Measurements from ENCODE around the gene HACD4. TPM values are rescaled to one million over a fixed set of nuclear protein-coding genes. Genes with fewer than 3 reads are reported as not detected.

The HACD4 gene
- total and polyA plus RNA-seq, 4 experiments from 2014 or later = 5.3 to 18.3 (median 12.0) TPM

GRCh38 chr9:21070171-21070571 lies 38.7 kb upstream of the HACD4 start:
- DNase-seq = no peak
- Mint-ChIP-seq H3K9me3 (no peaks in the 10 kb centered on the region), H3K36me3 (no peaks in the 10 kb centered on the region), H3K4me3 (no peak overlapping the region), H3K4me1 (no peaks in the 10 kb centered on the region), H3K27me3 (peaks cover 0 to 2% of the 10 kb centered on the region in 2 donors), H3K27ac (no peak overlapping the region)
- ChIA-PET CTCF (ENCODE audit: partially characterized antibody) (interaction anchor here (1.2 to 1.3 kb wide), 2 partner anchors 9 to 26 kb away, joined by 3 read pairs; no protein-coding TSS in a partner anchor), POLR2A (ENCODE audit: partially characterized antibody) (no interaction called here)
- H3K27ac ChIP-seq (ENCODE audit: low read depth, low read length) = no peak overlapping the region
- H3K27me3 ChIP-seq (ENCODE audit: insufficient read depth, low read length) = no peaks in the 10 kb centered on the region
- no peaks in the 10 kb centered on the region for H3K4me1 ChIP-seq (ENCODE audit: insufficient read depth, low read length)
- H3K9me3 ChIP-seq (ENCODE audit: control insufficient read depth in 1 of 2, low read length in 2 of 2) = no peaks in the 10 kb centered on the region
- intact Hi-C loops (cut with micrococcal nuclease) = no loop called here
- no peaks in the 10 kb centered on the region for H3K36me3 ChIP-seq (ENCODE audit: insufficient read depth, low read length)
- H3K4me3 ChIP-seq (ENCODE audit: low read length in 2 of 2) = no peak overlapping the region

- Histone ChIP-seq H3K27me3 (ENCODE audit: insufficient read depth, low read length) (no peaks in the 10 kb centered on the region), H3K4me3 (ENCODE audit: low read length in 2 of 2) (no peak overlapping the region), H3K4me1 (ENCODE audit: insufficient read depth, low read length) (peaks cover 11% of the 10 kb centered on the region), H3K27ac (ENCODE audit: low read depth, low read length) (no peak overlapping the region), H3K9me3 (ENCODE audit: control insufficient read depth in 1 of 2, low read length in 2 of 2) (no peaks in the 10 kb centered on the region), H3K36me3 (ENCODE audit: insufficient read depth, low read length) (no peaks in the 10 kb centered on the region)
- Mint-ChIP-seq H3K27me3 (no peaks in the 10 kb centered on the region), H3K4me3 (peak overlapping the region in 4 of 8 donors; percentile 8 to 35 (median 18)), H3K36me3 (no peaks in the 10 kb centered on the region), H3K27ac (peak overlapping the region in 3 of 7 donors; percentile 8 to 76 (median 74)), H3K9me3 (no peaks in the 10 kb centered on the region), H3K4me1 (peaks cover 11 to 19% (median 13%) of the 10 kb centered on the region in 4 donors)
- DNase-seq = no peak
- intact Hi-C loops (cut with micrococcal nuclease) = no loop called here
- ChIA-PET POLR2A (ENCODE audit: partially characterized antibody) (no interaction called here), CTCF (ENCODE audit: partially characterized antibody) (interaction anchor here (1.1 to 2.0 kb wide), 3 partner anchors 18 to 120 kb away, joined by 3 to 6 read pairs (median 4); no protein-coding TSS in a partner anchor)
Observed at GRCh38 chr9:21060919-21061561, 29.6 kb upstream of the HACD4 start.

GRCh38 chr9:21056931-21057330 lies 25.5 kb upstream of the HACD4 start:
- peaks cover 11 to 16% (median 13%) of the 10 kb centered on the region in 4 donors for H3K4me1 Mint-ChIP-seq
- Histone ChIP-seq H3K36me3 (ENCODE audit: insufficient read depth, low read length) (no peaks in the 10 kb centered on the region), H3K4me1 (ENCODE audit: insufficient read depth, low read length) (peaks cover 11% of the 10 kb centered on the region), H3K27ac (ENCODE audit: low read depth, low read length) (no peak overlapping the region), H3K27me3 (ENCODE audit: insufficient read depth, low read length) (no peaks in the 10 kb centered on the region), H3K4me3 (ENCODE audit: low read length in 2 of 2) (no peak overlapping the region), H3K9me3 (ENCODE audit: control insufficient read depth in 1 of 2, low read length in 2 of 2) (no peaks in the 10 kb centered on the region)
- no peaks in the 10 kb centered on the region for H3K27me3 Mint-ChIP-seq
- peaks cover 0 to 5% of the 10 kb centered on the region in 2 donors for H3K36me3 Mint-ChIP-seq
- no peak overlapping the region for H3K4me3 Mint-ChIP-seq
- no peak for DNase-seq
- peaks cover 0 to 3% (median 0%) of the 10 kb centered on the region in 8 donors for H3K9me3 Mint-ChIP-seq
- no peak overlapping the region for H3K27ac Mint-ChIP-seq
- POLR2A ChIA-PET (ENCODE audit: partially characterized antibody) = no interaction called here
- intact Hi-C loops (cut with micrococcal nuclease) = no loop called here
- CTCF ChIA-PET (ENCODE audit: partially characterized antibody) = no interaction called here

- H3K27ac ChIP-seq (ENCODE audit: low read depth, low read length) = no peak overlapping the region
- no peak overlapping the region for H3K4me3 ChIP-seq (ENCODE audit: low read length in 2 of 2)
- ChIA-PET CTCF (ENCODE audit: partially characterized antibody) (no interaction called here), POLR2A (ENCODE audit: partially characterized antibody) (no interaction called here)
- H3K36me3 ChIP-seq (ENCODE audit: insufficient read depth, low read length) = no peaks in the 10 kb centered on the region
- H3K9me3 Mint-ChIP-seq = peaks cover 0 to 3% (median 0%) of the 10 kb centered on the region in 8 donors
- H3K9me3 ChIP-seq (ENCODE audit: control insufficient read depth in 1 of 2, low read length in 2 of 2) = no peaks in the 10 kb centered on the region
- H3K27ac Mint-ChIP-seq = peak overlapping the region in 1 of 7 donors; percentile 55
- intact Hi-C loops (cut with micrococcal nuclease) = no loop called here
- peaks cover 0 to 2% of the 10 kb centered on the region in 2 donors for H3K27me3 Mint-ChIP-seq
- peaks cover 0 to 5% of the 10 kb centered on the region in 2 donors for H3K36me3 Mint-ChIP-seq
- DNase-seq = no peak
- no peaks in the 10 kb centered on the region for H3K4me1 ChIP-seq (ENCODE audit: insufficient read depth, low read length)
- no peak overlapping the region for H3K4me3 Mint-ChIP-seq
- no peaks in the 10 kb centered on the region for H3K27me3 ChIP-seq (ENCODE audit: insufficient read depth, low read length)
- no peaks in the 10 kb centered on the region for H3K4me1 Mint-ChIP-seq
Observed at GRCh38 chr9:21053851-21054250, 22.4 kb upstream of the HACD4 start.

- Mint-ChIP-seq H3K36me3 (no peaks in the 10 kb centered on the region), H3K4me3 (no peak overlapping the region), H3K27me3 (peaks cover 0 to 2% of the 10 kb centered on the region in 2 donors), H3K4me1 (peaks cover 0 to 4% (median 0%) of the 10 kb centered on the region in 4 donors), H3K9me3 (peaks cover 0 to 2% (median 0%) of the 10 kb centered on the region in 8 donors), H3K27ac (peak overlapping the region in 1 of 7 donors; percentile 61)
- intact Hi-C loops (cut with micrococcal nuclease) = no loop called here
- Histone ChIP-seq H3K4me1 (ENCODE audit: insufficient read depth, low read length) (no peaks in the 10 kb centered on the region), H3K9me3 (ENCODE audit: control insufficient read depth in 1 of 2, low read length in 2 of 2) (no peaks in the 10 kb centered on the region), H3K4me3 (ENCODE audit: low read length in 2 of 2) (no peak overlapping the region), H3K36me3 (ENCODE audit: insufficient read depth, low read length) (no peaks in the 10 kb centered on the region), H3K27ac (ENCODE audit: low read depth, low read length) (no peak overlapping the region), H3K27me3 (ENCODE audit: insufficient read depth, low read length) (no peaks in the 10 kb centered on the region)
- POLR2A ChIA-PET (ENCODE audit: partially characterized antibody) = interaction anchor here (1.3 kb wide), 1 partner anchor 16 kb away, joined by 4 read pairs; the partner anchor contains the start of gene HACD4
- CTCF ChIA-PET (ENCODE audit: partially characterized antibody) = no interaction called here
- DNase-seq = no peak
Observed at GRCh38 chr9:21047281-21047691, 15.8 kb upstream of the HACD4 start.

GRCh38 chr9:21043841-21044240 lies 12.4 kb upstream of the HACD4 start:
- no peaks in the 10 kb centered on the region for H3K9me3 ChIP-seq (ENCODE audit: control insufficient read depth in 1 of 2, low read length in 2 of 2)
- no peak overlapping the region for H3K4me3 ChIP-seq (ENCODE audit: low read length in 2 of 2)
- Mint-ChIP-seq H3K4me1 (peaks cover 6 to 10% (median 8%) of the 10 kb centered on the region in 4 donors), H3K27ac (no peak overlapping the region), H3K27me3 (no peaks in the 10 kb centered on the region), H3K4me3 (no peak overlapping the region), H3K9me3 (no peaks in the 10 kb centered on the region), H3K36me3 (no peaks in the 10 kb centered on the region)
- H3K36me3 ChIP-seq (ENCODE audit: insufficient read depth, low read length) = no peaks in the 10 kb centered on the region
- ChIA-PET CTCF (ENCODE audit: partially characterized antibody) (no interaction called here), POLR2A (ENCODE audit: partially characterized antibody) (no interaction called here)
- intact Hi-C loops (cut with micrococcal nuclease) = no loop called here
- H3K27me3 ChIP-seq (ENCODE audit: insufficient read depth, low read length) = no peaks in the 10 kb centered on the region
- no peak for DNase-seq
- H3K27ac ChIP-seq (ENCODE audit: low read depth, low read length) = no peak overlapping the region
- peaks cover 6% of the 10 kb centered on the region for H3K4me1 ChIP-seq (ENCODE audit: insufficient read depth, low read length)

- Mint-ChIP-seq H3K27me3 (no peaks in the 10 kb centered on the region), H3K4me1 (peaks cover 6 to 9% (median 8%) of the 10 kb centered on the region in 4 donors), H3K27ac (no peak overlapping the region), H3K9me3 (no peaks in the 10 kb centered on the region), H3K4me3 (no peak overlapping the region), H3K36me3 (no peaks in the 10 kb centered on the region)
- no peak overlapping the region for H3K27ac ChIP-seq (ENCODE audit: low read depth, low read length)
- peaks cover 6% of the 10 kb centered on the region for H3K4me1 ChIP-seq (ENCODE audit: insufficient read depth, low read length)
- intact Hi-C loops (cut with micrococcal nuclease) = no loop called here
- no peaks in the 10 kb centered on the region for H3K36me3 ChIP-seq (ENCODE audit: insufficient read depth, low read length)
- H3K27me3 ChIP-seq (ENCODE audit: insufficient read depth, low read length) = no peaks in the 10 kb centered on the region
- POLR2A ChIA-PET (ENCODE audit: partially characterized antibody) = no interaction called here
- CTCF ChIA-PET (ENCODE audit: partially characterized antibody) = no interaction called here
- H3K9me3 ChIP-seq (ENCODE audit: control insufficient read depth in 1 of 2, low read length in 2 of 2) = no peaks in the 10 kb centered on the region
- DNase-seq = no peak
- H3K4me3 ChIP-seq (ENCODE audit: low read length in 2 of 2) = no peak overlapping the region
Observed at GRCh38 chr9:21042466-21042865, 11.0 kb upstream of the HACD4 start.

All from CD4-positive, alpha-beta memory T cell (primary cell).